GM21528 (cell line): ENCODE results near the gene CA12.

Source experiments
- ATAC-seq: cut with Tn5 transposase; IDR thresholded peaks from one replicate; pipeline ENCODE4 v1.9.1; 2021; ENCODE audit warnings: mild to moderate bottlenecking, moderate library complexity; ENCODE audit not compliant: unreplicated experiment, low FRiP score

Gene CA12

GRCh38 chr15:63379492-63380150 is 2.0 kb downstream of the CA12 start:
- no peak for ATAC-seq

GRCh38 chr15:63378946-63379345 is 2.7 kb downstream of the CA12 start:
- no peak for ATAC-seq

GRCh38 chr15:63374686-63375520 is 6.7 kb downstream of the CA12 start:
- no peak for ATAC-seq

GRCh38 chr15:63373866-63374548 is 7.6 kb downstream of the CA12 start:
- ATAC-seq, result no peak

GRCh38 chr15:63373330-63373729 is 8.3 kb downstream of the CA12 start:
- ATAC-seq, result no peak

- ATAC-seq, result no peak
Observed at GRCh38 chr15:63372753-63373152, 8.9 kb downstream of the CA12 start.

- ATAC-seq, result no peak
Observed at GRCh38 chr15:63372018-63372705, 9.5 kb downstream of the CA12 start.

- ATAC-seq, result no peak
Observed at GRCh38 chr15:63371297-63371918, 10.2 kb downstream of the CA12 start.

- ATAC-seq, result no peak
Observed at GRCh38 chr15:63370764-63371163, 10.9 kb downstream of the CA12 start.

GRCh38 chr15:63369781-63370180 is 11.9 kb downstream of the CA12 start:
- ATAC-seq, result no peak

GRCh38 chr15:63369296-63369695 is 12.3 kb downstream of the CA12 start:
- ATAC-seq, result no peak

GRCh38 chr15:63368503-63368902 is 13.1 kb downstream of the CA12 start:
- ATAC-seq, result no peak

GRCh38 chr15:63367900-63368299 is 13.7 kb downstream of the CA12 start:
- no peak for ATAC-seq

- ATAC-seq, result no peak
Observed at GRCh38 chr15:63367390-63367789, 14.3 kb downstream of the CA12 start.

GRCh38 chr15:63366451-63366850 is 15.2 kb downstream of the CA12 start:
- no peak for ATAC-seq

- ATAC-seq, result no peak
Observed at GRCh38 chr15:63365273-63365680, 16.4 kb downstream of the CA12 start.

GRCh38 chr15:63364399-63365272 is 17.0 kb downstream of the CA12 start:
- ATAC-seq, result no peak

- no peak for ATAC-seq
Observed at GRCh38 chr15:63363292-63363691, 18.4 kb downstream of the CA12 start.

- no peak for ATAC-seq
Observed at GRCh38 chr15:63362885-63363284, 18.8 kb downstream of the CA12 start.
